Skin of body (tissue), 2 donors: ENCODE data around the gene AGR2. TPM values are rescaled to one million over a fixed set of nuclear protein-coding genes. Genes with fewer than 3 reads are reported as not detected.
"Not testable (repeated sequence)": the region's sequence is repeated elsewhere in the genome, so short reads cannot be mapped to it uniquely, and the experiment has no call there.

Source experiments
- DNase-seq: peaks from one replicate; lab custom pipeline; 2025; lab: John Stamatoyannopoulos, UW
- total RNA-seq: library from RNA; depleted of rRNA; stranded (reverse); fragments of >200 nt; gene quantifications from one replicate; pipeline ENCODE4 v1.2.3, GENCODE V29; 2014

AGR2 gene
- total RNA-seq, 1 donor from 2014 or later = 21.7 TPM

- DNase-seq = no peak
Observed at GRCh38 chr7:16774294-16774693, 30.5 kb downstream of the AGR2 start.

GRCh38 chr7:16773884-16774283 is 30.9 kb downstream of the AGR2 start:
- DNase-seq = no peak

- DNase-seq = no peak
Observed at GRCh38 chr7:16773326-16773725, 31.5 kb downstream of the AGR2 start.

- DNase-seq = no peak
Observed at GRCh38 chr7:16770657-16771329, 34.0 kb downstream of the AGR2 start.

- not testable (repeated sequence) for DNase-seq
Observed at GRCh38 chr7:16769994-16770393, 34.8 kb downstream of the AGR2 start.

GRCh38 chr7:16765436-16765859 is 39.4 kb downstream of the AGR2 start:
- no peak for DNase-seq

- no peak for DNase-seq
Observed at GRCh38 chr7:16764942-16765341, 39.9 kb downstream of the AGR2 start.

- DNase-seq = no peak
Observed at GRCh38 chr7:16762177-16762576, 42.6 kb downstream of the AGR2 start.

- DNase-seq = no peak
Observed at GRCh38 chr7:16759840-16760239, 45.0 kb downstream of the AGR2 start.

- DNase-seq = no peak
Observed at GRCh38 chr7:16758631-16759611, 45.9 kb downstream of the AGR2 start.

GRCh38 chr7:16758036-16758435 is 46.8 kb downstream of the AGR2 start:
- DNase-seq = peak; percentile 67

- no peak for DNase-seq
Observed at GRCh38 chr7:16755397-16755796, 49.4 kb downstream of the AGR2 start.

GRCh38 chr7:16754856-16755317 is 49.9 kb downstream of the AGR2 start:
- DNase-seq = no peak

- DNase-seq = no peak
Observed at GRCh38 chr7:16753932-16754855, 50.6 kb downstream of the AGR2 start.

GRCh38 chr7:16753102-16753931 is 51.5 kb downstream of the AGR2 start, which contains the start of gene TSPAN13:
TSPAN13 (plus strand) TSS chr7:16753755; CDS start chr7:16753968, 213 bp downstream.
- no peak for DNase-seq

GRCh38 chr7:16747102-16747501 is 57.7 kb downstream of the AGR2 start:
- peak; percentile 47 for DNase-seq

- DNase-seq = no peak
Observed at GRCh38 chr7:16745645-16746044, 59.2 kb downstream of the AGR2 start.

GRCh38 chr7:16744518-16745250 is 60.1 kb downstream of the AGR2 start:
- DNase-seq = no peak

GRCh38 chr7:16743236-16743635 is 61.6 kb downstream of the AGR2 start:
- DNase-seq = no peak

GRCh38 chr7:16742547-16742946 is 62.3 kb downstream of the AGR2 start:
- no peak for DNase-seq
